Activated T-helper 2 cell treated with anti-CD3 and anti-CD28 coated beads, Interferon-gamma antibody, Interleukin-2, Interleukin-4, amounts not matched to agents 10 μg/mL and 5 μg/mL and 100 μg/mL, durations not matched to agents 14 hours and 24 hours and 36 hours (primary cell): ENCODE data around the gene UBE2E3. TPM values are rescaled to one million over a fixed set of nuclear protein-coding genes. Genes with fewer than 3 reads are reported as not detected.
A peak's percentile ranks its signal among the peaks of the same experiment; 100 is the strongest.

ENCODE experiments used
- DNase-seq: peaks from one replicate; pipeline ENCODE4 v3.0.0; 2021; ENCODE audit warnings: low spot score
- H3K27ac Mint-ChIP-seq: one replicate; pipeline ENCODE4 v1.8.0; 2021; ENCODE audit warnings: mixed read lengths
- H3K27me3 Mint-ChIP-seq: one replicate; pipeline ENCODE4 v1.8.0; 2021; ENCODE audit warnings: low read depth, mixed read lengths
- H3K36me3 Mint-ChIP-seq: one replicate; pipeline ENCODE4 v1.8.0; 2021; ENCODE audit warnings: low read depth, mixed read lengths
- H3K4me1 Mint-ChIP-seq: one replicate; pipeline ENCODE4 v1.8.0; 2021; ENCODE audit warnings: low read depth, mixed read lengths
- H3K4me3 Mint-ChIP-seq: one replicate; pipeline ENCODE4 v1.8.0; 2021; ENCODE audit warnings: low read depth, mild to moderate bottlenecking, moderate library complexity, mixed read lengths
- H3K9me3 Mint-ChIP-seq: one replicate; pipeline ENCODE4 v1.8.0; 2021; ENCODE audit warnings: mixed read lengths
- intact Hi-C: fragments of 100-400 bp; cut with micrococcal nuclease; formaldehyde crosslinking; loops from one replicate; pipeline ENCODE4 v1.15.1; 2023
- total RNA-seq: library from RNA; stranded (reverse); gene quantifications from 2 replicates; pipeline ENCODE4 v1.2.3, GENCODE V29; 2022

Gene UBE2E3
- total RNA-seq, 1 donor from 2014 or later: 53.2 TPM

DNA sequence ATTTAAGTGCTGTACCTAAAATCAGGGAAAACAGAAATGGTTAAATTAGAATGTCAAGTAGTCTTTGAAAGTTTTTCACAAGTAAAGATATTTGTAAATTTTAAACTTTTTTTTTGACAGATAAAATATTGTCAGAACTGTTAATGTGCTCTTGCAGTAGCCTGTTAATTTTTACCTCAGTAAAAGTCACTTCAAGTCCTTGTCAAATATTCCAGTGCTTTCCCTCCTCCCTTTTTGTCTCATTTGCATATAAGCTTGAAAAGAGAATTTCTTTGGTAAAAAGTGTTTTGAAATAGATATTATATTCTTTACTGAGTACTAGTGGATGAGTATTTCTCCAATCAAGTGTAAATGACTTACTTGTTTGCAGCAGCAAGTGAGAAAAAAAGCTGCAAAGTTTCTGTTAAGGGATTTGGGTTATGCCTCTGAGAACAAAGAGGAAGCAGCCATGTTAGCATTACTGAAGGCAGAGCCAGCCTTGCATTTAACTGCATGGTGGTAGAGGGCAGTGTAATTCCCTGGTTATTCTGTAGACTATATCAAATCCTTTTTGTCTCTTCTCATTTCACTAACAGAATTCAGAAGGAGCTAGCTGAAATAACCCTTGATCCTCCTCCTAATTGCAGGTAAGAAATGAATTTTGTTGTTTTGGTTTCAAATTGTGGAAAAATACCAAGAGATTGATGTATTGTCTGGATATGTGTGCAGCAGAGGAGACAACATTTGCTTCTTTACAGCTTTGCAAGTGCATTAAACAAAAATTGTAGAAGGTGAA, 3.2 kb downstream of the UBE2E3 start:
- Mint-ChIP-seq H3K36me3 (peaks cover 39% of the 10 kb centered on the region), H3K4me3 (peak overlapping the region; percentile 44), H3K27me3 (peaks cover 12% of the 10 kb centered on the region), H3K27ac (no peak overlapping the region), H3K4me1 (peaks cover 45% of the 10 kb centered on the region), H3K9me3 (no peaks in the 10 kb centered on the region)
- intact Hi-C loops: loop anchor here (5.0 to 10.0 kb wide), 4 partner anchors 74 to 1741 kb away; no protein-coding TSS in a partner anchor
- no peak for DNase-seq

DNA sequence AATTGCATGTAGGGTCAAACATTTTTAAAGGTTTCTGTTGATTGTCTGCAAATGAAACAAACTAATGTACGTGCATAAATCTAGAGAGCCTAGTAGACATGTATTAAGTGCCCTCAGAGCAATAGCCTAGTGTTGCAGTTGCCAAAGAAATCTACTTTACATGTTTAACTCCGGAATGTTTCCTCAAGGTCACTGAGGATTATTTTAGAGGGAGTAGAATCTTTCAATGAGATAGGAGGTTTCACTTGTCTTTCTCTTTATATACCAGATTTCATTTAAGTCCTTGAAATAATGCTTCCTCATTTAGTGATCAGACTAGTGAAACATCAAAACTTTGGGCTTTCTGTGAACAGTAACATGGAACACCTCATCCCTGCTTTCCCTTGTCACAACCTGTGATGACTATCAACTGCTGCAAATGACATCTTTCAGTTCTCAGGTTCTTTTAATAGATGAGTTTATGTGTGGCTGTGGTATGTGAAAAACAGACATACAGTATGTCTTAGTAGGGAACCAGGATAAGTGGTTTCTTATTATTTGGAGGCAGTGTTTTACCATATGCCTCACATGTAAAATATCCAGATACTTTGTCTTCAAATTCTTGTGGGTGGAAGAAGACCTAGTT, 5.5 kb downstream of the UBE2E3 start:
- peaks cover 42% of the 10 kb centered on the region for H3K4me1 Mint-ChIP-seq
- intact Hi-C loops: loop anchor here (10.0 kb wide), 1 partner anchor 1739 kb away; no protein-coding TSS in a partner anchor
- no peak overlapping the region for H3K4me3 Mint-ChIP-seq
- no peak overlapping the region for H3K27ac Mint-ChIP-seq
- no peaks in the 10 kb centered on the region for H3K9me3 Mint-ChIP-seq
- peaks cover 43% of the 10 kb centered on the region for H3K36me3 Mint-ChIP-seq
- H3K27me3 Mint-ChIP-seq: no peaks in the 10 kb centered on the region
- no peak for DNase-seq

DNA sequence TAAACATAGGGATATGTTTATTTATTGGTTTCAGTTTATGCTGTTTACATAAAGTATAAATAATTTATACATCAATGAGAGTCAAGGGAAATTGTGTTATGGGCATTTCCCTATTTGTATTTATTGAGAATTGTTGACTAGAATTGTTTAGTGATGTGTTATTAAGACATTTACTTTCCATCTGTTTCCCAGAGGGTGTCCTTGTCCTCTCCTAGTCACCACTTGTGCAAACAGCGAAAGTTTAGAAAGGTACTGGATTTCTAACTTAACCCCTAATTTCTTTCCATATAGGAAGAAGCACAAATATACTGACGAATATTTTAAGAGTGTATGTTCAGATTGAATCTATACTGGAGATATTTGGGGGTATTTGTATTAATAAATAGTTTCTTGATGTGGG, 6.7 kb downstream of the UBE2E3 start:
- H3K4me1 Mint-ChIP-seq: peaks cover 37% of the 10 kb centered on the region

DNA sequence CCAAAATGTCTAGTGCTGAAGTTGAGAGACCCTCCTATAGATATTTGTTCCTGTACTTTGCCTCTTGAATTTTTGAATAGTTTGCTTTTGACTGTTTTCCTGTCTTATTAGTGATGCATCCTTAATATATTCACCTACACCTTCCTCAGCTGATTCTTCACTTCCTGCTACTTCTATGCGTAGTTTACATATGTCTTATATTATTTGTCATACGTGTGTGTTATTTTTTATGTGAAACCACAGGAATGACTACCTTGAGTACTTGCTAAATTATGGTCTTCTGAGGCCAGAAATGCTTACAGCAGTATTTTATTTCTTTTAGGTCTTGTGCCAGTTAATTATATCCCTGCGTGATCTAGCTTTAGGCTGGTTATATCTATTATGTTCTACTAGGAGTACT, 9.9 kb downstream of the UBE2E3 start:
- no peak overlapping the region for H3K27ac Mint-ChIP-seq
- H3K36me3 Mint-ChIP-seq: peaks cover 13% of the 10 kb centered on the region
- intact Hi-C loops: no loop called here
- no peaks in the 10 kb centered on the region for H3K27me3 Mint-ChIP-seq
- no peak for DNase-seq
- no peak overlapping the region for H3K4me3 Mint-ChIP-seq
- H3K4me1 Mint-ChIP-seq: peaks cover 16% of the 10 kb centered on the region
- H3K9me3 Mint-ChIP-seq: no peaks in the 10 kb centered on the region

More for the DNA sequence above, 6.7 kb downstream of the UBE2E3 start:
- DNase-seq: no peak
- Mint-ChIP-seq H3K27me3 (no peaks in the 10 kb centered on the region), H3K27ac (no peak overlapping the region), H3K4me3 (no peak overlapping the region), H3K9me3 (no peaks in the 10 kb centered on the region), H3K36me3 (peaks cover 35% of the 10 kb centered on the region)
- intact Hi-C loops: loop anchor here (10.0 kb wide), 1 partner anchor 1738 kb away; no protein-coding TSS in a partner anchor

DNA sequence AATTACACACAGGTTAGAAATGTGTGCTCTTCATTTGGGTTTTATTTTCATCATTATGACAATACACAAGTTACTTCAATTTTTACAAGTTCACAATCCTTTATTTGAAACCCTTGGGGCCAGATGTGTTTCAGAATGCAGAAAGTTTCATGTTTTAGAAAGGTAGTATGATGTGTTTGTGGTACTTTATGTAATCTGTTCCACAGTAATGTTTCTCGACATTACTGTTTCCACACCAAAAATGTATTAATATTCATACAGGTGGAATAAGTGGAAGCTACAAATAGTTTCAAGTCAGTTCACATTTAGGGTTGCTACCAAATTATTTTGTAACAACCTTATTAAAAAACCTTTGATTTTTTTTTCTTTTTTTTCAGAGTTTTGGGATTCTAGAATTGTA, 10.4 kb downstream of the UBE2E3 start:
- H3K4me1 Mint-ChIP-seq: peaks cover 12% of the 10 kb centered on the region
- intact Hi-C loops: no loop called here
- H3K27ac Mint-ChIP-seq: no peak overlapping the region
- DNase-seq: no peak
- H3K4me3 Mint-ChIP-seq: no peak overlapping the region
- H3K27me3 Mint-ChIP-seq: no peaks in the 10 kb centered on the region
- H3K36me3 Mint-ChIP-seq: peaks cover 9% of the 10 kb centered on the region
- no peaks in the 10 kb centered on the region for H3K9me3 Mint-ChIP-seq

GRCh38 chr2:180991361-180991760, 11.0 kb downstream of the UBE2E3 start:
- peaks cover 10% of the 10 kb centered on the region for H3K4me1 Mint-ChIP-seq
- no peak overlapping the region for H3K4me3 Mint-ChIP-seq
- peaks cover 7% of the 10 kb centered on the region for H3K36me3 Mint-ChIP-seq
- DNase-seq: no peak
- no peak overlapping the region for H3K27ac Mint-ChIP-seq
- H3K27me3 Mint-ChIP-seq: no peaks in the 10 kb centered on the region
- H3K9me3 Mint-ChIP-seq: no peaks in the 10 kb centered on the region
- intact Hi-C loops: no loop called here

DNA sequence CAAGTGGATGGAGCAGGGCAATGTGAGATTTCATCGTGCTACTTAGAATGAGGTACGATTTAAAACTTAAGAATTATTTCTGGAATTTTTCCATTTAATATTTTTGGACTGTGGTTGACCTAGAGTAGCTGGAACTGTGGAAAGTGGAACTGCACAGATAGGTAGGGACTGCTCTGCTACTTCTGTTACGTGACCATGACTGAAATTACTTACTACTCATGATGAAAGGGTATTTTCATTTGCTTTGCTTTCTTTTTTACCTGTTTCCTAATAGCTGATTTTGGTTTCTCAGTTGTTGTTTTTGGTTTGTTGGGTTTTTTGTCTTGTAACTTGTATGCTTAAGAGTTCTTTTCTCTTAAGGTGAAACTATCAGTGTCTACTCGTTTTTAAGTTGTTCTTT, 11.4 kb downstream of the UBE2E3 start:
- Mint-ChIP-seq H3K36me3 (peaks cover 7% of the 10 kb centered on the region), H3K4me3 (no peak overlapping the region), H3K27ac (no peak overlapping the region), H3K27me3 (no peaks in the 10 kb centered on the region), H3K4me1 (peaks cover 11% of the 10 kb centered on the region), H3K9me3 (no peaks in the 10 kb centered on the region)
- DNase-seq: no peak
- intact Hi-C loops: no loop called here

DNA sequence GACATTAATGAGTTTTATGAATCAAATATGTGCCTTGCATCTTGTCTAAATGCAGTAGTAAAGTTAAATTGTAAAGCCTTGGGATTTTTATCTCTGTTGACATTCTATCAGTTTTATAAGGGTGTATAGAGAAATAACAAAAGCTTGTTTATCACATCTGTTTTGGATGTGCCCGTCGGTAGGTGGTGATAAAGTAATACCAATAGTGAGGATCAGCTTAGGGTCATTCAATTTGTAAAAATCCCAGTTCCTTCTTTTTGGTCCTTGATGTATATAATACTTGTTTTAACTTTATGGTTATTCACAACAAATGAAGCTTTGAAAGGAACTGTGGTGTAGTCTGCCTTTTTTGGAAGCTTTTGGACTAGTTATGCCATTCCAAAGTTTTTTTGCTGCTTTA, 12.6 kb downstream of the UBE2E3 start:
- no peaks in the 10 kb centered on the region for H3K9me3 Mint-ChIP-seq

DNA sequence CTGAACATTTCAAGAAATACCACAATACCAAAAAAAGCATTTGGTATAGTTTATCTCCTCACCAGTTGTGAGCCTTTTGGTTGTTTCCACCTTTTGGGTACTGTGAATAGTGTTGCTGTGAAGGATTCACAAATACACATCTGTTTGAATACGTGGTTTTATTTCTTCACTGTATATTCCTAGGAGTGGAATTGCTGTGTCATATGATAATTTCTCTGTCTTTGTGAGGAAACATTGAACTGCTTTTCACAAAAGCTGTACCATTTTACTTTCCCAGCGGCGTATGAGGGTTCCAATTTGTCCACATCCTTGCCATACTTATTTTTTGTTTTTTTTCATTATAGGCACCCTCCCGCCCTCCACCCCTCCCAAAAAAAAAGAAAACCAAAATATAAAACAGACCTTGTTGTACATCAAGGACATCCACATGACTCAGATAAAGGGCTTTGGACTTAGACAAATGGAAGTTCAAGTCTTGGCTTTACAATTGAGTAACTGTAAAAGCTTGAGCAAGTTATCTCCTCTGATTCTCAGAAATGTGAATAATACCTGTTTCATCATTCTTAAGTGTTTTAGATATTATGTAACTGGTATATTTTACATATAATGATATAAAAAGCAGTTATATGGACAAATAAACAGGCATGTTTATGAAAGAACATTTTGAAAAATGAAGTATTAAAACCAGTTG, 19.0 kb downstream of the UBE2E3 start:
- Mint-ChIP-seq H3K27ac (no peak overlapping the region), H3K4me3 (no peak overlapping the region), H3K9me3 (no peaks in the 10 kb centered on the region), H3K36me3 (no peaks in the 10 kb centered on the region), H3K27me3 (no peaks in the 10 kb centered on the region), H3K4me1 (peaks cover 10% of the 10 kb centered on the region)
- DNase-seq: no peak
- intact Hi-C loops: no loop called here

More for the DNA sequence above, 12.6 kb downstream of the UBE2E3 start:
- intact Hi-C loops: no loop called here
- Mint-ChIP-seq H3K4me1 (peaks cover 15% of the 10 kb centered on the region), H3K36me3 (peaks cover 7% of the 10 kb centered on the region), H3K27me3 (no peaks in the 10 kb centered on the region), H3K27ac (no peak overlapping the region), H3K4me3 (no peak overlapping the region)
- no peak for DNase-seq

- H3K9me3 Mint-ChIP-seq: no peaks in the 10 kb centered on the region
- no peaks in the 10 kb centered on the region for H3K36me3 Mint-ChIP-seq
- no peaks in the 10 kb centered on the region for H3K4me1 Mint-ChIP-seq
- intact Hi-C loops: no loop called here
- H3K4me3 Mint-ChIP-seq: no peak overlapping the region
- H3K27ac Mint-ChIP-seq: no peak overlapping the region
- DNase-seq: no peak
- no peaks in the 10 kb centered on the region for H3K27me3 Mint-ChIP-seq
Observed at GRCh38 chr2:181004647-181005325, 24.4 kb downstream of the UBE2E3 start.

DNA sequence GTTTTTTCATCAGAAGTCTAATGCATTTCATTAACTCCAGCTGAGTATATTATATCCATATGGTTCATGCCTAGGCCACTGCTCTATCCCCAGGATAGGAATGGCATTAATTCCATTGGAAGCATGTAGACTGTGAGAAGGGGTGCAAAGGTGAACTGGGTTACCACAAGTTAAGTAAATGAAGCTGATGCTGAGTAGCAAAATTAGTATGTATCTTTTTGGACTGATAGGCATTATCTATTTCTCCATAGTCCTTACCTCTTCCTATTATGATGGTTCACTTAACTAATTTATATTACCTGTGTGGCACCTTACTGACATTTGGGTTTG, 24.9 kb downstream of the UBE2E3 start:
- H3K9me3 Mint-ChIP-seq: no peaks in the 10 kb centered on the region
- DNase-seq: no peak
- H3K4me3 Mint-ChIP-seq: no peak overlapping the region
- no peaks in the 10 kb centered on the region for H3K27me3 Mint-ChIP-seq
- no peaks in the 10 kb centered on the region for H3K4me1 Mint-ChIP-seq
- H3K36me3 Mint-ChIP-seq: no peaks in the 10 kb centered on the region
- intact Hi-C loops: no loop called here
- no peak overlapping the region for H3K27ac Mint-ChIP-seq

DNA sequence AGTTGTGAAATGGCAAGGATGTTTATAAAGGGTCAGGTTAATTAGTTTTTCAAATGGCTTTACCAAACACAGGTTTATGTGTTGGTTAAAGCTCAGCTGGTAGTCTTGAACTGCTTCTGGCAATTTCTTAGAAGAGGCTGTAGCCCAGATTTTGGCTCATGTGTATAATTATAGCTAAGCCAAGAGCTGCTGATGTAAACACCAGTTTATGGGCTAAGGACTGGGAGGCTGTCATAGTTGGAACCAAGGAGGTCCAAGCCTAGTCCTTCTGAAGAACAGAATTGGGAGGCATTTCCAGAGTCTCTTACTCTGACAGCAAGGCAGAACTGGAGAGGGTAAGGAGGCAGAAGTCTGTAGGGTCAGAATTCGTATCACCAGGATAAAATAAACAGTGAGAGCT, 25.4 kb downstream of the UBE2E3 start:
- intact Hi-C loops: no loop called here
- Mint-ChIP-seq H3K36me3 (no peaks in the 10 kb centered on the region), H3K27me3 (no peaks in the 10 kb centered on the region), H3K4me3 (no peak overlapping the region), H3K9me3 (no peaks in the 10 kb centered on the region), H3K4me1 (no peaks in the 10 kb centered on the region), H3K27ac (no peak overlapping the region)
- no peak for DNase-seq
